C4-2B (cell line): ENCODE data around the gene HSP90AA1.
"Not testable (repeated sequence)": the region's sequence is repeated elsewhere in the genome, so short reads cannot be mapped to it uniquely, and the experiment has no call there.

Experiments
- H3K27ac ChIP-seq: fragments of 450-650 bp; 2 replicates; pipeline ENCODE4 v1.5.1; 2017
- ZFX ChIP-seq: fragments of 450-650 bp; IDR thresholded peaks from 2 replicates; pipeline ENCODE4 v1.6.1; 2017
- TF ChIP-seq, protein P1 (sequence below): fragments of 450-650 bp; conservative IDR thresholded peaks from 2 replicates; pipeline ENCODE4 v1.5.1; 2017; ENCODE audit warnings: mild to moderate bottlenecking

Gene HSP90AA1

DNA sequence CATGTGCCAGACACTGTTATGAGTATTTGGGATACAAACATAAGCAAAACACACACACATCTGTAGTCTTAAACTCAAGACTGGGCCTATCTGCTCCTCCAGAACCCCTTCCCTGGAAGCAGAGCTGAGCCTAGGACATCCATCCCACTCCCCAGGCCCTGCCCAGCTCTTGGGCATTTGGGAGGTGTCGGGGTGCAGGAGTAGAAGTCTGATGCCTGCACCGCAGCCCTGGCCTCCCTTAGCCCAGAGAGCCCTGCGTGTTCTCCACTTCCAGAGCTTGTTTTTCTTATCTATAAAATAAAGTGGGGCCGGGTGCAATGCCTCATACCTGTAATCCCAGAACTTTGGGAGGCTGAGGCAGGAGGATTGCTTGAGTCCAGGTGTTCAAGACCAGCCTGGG is 11.7 kb downstream of the HSP90AA1 start:
- H3K27ac ChIP-seq, result peak overlapping the region; percentile 3; the same call in 1 of the 2 replicates
- TF ChIP-seq, protein P1, sequence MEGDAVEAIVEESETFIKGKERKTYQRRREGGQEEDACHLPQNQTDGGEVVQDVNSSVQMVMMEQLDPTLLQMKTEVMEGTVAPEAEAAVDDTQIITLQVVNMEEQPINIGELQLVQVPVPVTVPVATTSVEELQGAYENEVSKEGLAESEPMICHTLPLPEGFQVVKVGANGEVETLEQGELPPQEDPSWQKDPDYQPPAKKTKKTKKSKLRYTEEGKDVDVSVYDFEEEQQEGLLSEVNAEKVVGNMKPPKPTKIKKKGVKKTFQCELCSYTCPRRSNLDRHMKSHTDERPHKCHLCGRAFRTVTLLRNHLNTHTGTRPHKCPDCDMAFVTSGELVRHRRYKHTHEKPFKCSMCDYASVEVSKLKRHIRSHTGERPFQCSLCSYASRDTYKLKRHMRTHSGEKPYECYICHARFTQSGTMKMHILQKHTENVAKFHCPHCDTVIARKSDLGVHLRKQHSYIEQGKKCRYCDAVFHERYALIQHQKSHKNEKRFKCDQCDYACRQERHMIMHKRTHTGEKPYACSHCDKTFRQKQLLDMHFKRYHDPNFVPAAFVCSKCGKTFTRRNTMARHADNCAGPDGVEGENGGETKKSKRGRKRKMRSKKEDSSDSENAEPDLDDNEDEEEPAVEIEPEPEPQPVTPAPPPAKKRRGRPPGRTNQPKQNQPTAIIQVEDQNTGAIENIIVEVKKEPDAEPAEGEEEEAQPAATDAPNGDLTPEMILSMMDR, result no peak
- no peak for TF ChIP-seq ZFX

DNA sequence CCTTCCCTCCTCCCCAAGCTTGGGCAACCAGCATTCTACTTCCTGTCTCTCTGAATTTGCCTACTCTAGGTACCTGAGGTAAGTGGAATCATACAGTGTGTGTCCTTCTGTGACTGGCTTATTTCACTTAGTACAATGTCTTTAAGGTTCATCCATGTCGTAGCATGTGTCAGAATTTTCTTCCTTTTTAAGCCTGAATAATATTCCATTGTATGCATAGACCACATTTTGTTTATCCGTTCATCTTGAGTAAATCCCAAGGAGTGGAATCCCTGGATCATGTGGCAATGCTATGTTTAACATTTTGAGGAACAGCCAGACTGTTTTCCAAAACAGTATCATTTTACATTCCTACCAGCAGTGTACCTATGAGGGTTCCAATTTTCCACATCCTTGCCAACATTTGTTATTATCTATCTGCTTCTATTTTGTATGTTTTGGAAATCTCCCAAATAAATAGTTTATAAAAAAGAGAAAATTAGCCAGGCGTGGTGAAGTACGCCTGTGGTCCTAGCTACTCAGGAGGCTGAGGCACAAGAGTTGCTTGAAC is 12.4 kb downstream of the HSP90AA1 start:
- peak overlapping the region; percentile 3; the same call in 1 of the 2 replicates for H3K27ac ChIP-seq
- TF ChIP-seq ZFX, result no peak
- TF ChIP-seq, protein P1, result no peak

DNA sequence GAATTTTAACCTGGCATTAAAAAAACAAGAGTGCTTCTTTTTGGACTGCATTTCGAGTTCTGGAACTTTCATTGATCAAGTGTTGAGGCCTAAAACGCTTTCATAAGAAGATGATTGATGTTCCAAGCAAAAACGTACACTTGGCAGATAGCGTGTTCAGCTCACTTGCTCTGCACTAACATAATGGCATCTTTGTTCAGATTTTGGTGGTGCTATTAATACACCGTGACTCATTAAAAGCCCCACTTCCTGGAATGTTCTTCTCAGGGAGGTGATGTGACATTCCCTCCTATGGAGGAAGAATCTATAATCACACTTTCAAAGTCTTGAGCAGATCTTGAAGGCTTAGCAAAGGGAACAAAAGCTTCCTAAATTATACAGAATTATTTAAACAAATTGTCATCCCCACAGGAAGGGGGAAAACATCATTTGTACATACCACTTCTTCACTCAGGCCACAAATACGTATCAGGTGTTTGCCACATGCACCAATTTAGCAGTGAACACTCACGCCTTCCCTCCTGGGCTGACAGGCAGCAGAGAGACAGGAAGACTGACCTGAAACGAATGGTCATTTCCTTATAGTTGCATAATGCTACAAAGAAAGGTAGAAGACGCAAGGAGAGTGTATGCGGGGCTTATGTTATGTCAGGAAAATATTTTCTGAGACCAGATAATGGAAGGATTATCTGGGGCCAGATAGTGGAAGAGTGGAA is 15.4 kb downstream of the HSP90AA1 start:
- TF ChIP-seq ZFX, result no peak
- TF ChIP-seq, protein P1, result no peak
- H3K27ac ChIP-seq, result no peak overlapping the region

DNA sequence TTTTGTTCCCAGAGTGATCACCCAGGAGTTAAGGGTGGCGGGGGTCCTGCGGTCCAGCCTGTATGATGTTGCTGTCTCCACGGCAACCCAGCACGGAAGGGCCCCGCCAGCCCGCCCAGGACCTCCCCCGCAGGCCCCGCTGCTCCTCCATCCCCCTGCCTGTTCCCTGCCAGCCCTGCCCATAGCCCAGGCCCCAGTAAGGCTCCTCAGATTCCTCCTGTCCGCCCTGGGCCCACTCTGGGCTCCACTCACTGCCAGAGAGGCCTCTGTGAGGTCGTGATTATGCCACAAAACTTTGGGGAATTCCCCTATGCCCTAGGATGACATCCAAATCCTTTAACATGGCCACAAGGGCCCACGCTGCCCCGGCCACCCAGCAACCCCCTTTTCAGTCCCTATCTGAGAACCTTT is 20.8 kb downstream of the HSP90AA1 start:
- no peak overlapping the region for H3K27ac ChIP-seq
- TF ChIP-seq, protein P1, result no peak
- no peak for TF ChIP-seq ZFX

DNA sequence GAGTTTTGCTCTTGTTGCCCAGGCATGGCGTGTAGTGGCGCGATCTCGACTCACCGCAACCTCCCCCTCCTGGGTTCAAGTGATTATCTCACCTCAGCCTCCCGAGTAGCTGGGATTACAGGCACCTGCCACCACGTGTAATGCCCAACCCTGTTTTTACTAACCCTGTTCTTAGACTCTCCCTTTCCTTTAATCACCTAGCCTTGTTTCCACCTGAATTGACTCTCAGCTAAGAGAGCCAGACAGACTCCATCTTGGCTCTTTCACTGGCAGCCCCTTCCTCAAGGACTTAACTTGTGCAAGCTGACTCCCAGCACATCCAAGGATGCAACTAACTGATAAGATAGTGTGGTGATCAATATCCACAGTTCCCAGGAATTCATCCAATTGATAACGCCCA is 22.3 kb downstream of the HSP90AA1 start:
- not testable (repeated sequence) for H3K27ac ChIP-seq

DNA sequence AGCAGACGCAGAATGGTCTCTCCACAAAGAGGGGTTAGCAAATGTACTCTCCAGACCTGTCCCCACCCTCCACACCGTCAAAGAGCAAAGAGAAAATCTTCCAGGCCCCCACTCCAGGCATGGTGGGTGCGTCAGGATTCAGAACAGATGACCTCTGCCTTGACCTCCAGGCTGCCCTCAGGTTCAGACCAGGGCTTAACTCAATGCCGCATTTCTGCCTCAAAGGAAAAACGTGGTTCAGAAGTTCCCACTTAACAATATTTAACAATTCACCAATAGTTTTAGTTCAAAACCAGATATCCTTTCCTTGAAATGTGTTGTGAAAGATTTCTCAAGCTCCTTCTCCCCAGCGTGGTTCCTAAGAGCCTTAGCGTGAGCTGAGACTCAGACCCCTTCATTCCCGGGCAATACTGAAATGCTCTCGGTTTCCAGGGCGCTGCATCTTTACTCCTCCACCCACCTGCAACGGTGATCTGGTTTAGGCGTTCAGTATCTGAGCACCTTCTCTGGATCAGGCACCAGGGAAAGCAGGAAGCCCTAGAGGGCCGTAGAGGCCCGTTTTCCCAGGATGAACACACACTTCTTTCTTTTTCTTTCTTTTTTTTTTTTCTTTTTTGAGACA is 22.9 kb downstream of the HSP90AA1 start:
- H3K27ac ChIP-seq, result peak overlapping the region; percentile 28
- TF ChIP-seq, protein P1, result no peak
- TF ChIP-seq ZFX, result no peak

DNA sequence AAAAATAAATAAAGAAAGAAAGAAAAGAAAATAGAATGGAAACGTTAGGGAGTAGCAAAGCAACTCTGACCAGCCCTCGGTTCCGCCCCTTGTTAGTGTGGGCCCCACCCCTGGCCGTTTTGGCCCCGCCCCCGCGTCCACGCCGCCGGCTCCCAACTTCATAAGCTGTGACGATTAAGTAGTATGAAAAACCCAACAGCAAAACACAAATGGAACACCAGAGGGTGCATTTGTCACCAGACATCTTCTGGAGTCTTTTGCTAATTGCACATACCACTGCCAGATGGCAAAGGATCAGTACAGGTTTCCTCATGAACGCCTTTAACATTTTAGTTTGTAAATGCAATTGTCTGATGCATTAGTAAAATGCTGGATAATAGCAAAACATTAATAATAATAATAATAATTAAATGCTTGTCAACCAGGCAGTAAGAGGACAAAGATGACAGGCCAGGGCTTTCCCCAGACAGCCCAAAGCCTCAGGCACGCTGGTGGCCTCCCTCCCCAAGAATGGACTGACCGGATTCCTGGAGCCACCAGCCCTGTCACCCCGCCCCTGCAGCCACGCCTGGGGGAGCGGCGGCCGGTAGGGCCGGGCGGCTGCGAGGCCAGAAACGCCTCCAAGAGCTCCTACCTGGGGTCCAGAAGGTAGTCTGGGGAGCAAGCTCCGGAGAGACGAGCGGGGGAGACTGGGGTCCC is 23.6 kb downstream of the HSP90AA1 start:
- H3K27ac ChIP-seq, result peak overlapping the region; percentile 28
- no peak for TF ChIP-seq ZFX
- TF ChIP-seq, protein P1, result no peak; the same call in 1 of the 2 replicates
